ENCODE measurements around the gene CDSN.

GRCh38 chr6:31156641-31157040 lies 36.4 kb upstream of the CDSN start:
- TF ChIP-seq POLR2A (IDR thresholded peaks at IDR 0.05) (no peak), CTCF (IDR thresholded peaks at IDR 0.05) (no peak)

All from thyroid gland (tissue), 4 donors.